ENCODE measurements around the gene NMBR.
"Not testable (repeated sequence)": the region's sequence is repeated elsewhere in the genome, so short reads cannot be mapped to it uniquely, and the experiment has no call there.

The NMBR gene

DNA sequence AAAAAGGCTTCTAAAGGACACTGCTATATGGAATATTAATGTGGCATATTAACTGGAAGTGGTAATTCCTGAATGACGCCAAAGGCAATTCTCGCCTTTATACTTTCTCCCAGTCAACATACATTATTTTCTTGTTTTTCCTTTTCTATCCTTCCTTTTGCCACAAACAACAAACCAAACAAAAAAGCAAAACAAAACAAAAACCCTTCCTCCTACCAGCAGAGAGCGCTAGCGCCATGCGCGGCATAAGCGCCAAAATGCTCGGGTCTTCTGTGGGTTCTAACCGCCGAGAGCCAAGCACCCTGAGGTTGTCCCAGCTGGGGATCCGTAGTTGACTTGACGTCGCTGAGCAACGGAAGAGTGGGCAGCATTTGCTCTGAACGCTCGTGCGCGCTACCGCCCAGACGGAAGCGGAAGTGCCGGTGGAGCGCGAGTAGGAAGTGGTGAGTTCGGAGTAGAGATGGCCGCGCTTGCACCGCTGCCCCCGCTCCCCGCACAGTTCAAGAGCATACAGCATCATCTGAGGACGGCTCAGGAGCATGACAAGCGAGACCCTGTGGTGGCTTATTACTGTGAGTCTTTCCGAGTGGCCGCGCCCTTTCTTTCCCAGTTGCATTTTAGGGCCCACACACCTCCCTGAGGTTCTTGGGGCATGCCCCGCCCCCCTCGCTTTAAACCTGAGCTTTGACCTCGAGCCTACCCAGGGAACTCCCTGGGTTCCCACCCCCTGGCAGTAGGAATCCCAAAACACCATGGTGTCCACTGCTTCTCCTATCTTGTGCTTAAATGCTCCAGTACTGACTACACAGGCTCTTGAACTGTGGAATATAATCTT is at the start of gene NMBR, which contains the start of gene VTA1:
Gene NMBR, minus strand, starts transcription at position 295 of the 835 bp plus-strand sequence. CDS start 58,464 bp downstream, outside the sequence.
Gene VTA1, plus strand, starts transcription at position 436 of the 835 bp plus-strand sequence. Its CDS starts 25 bp downstream, at position 461.
- peak; percentile 68 to 95 for DNase-seq

DNA sequence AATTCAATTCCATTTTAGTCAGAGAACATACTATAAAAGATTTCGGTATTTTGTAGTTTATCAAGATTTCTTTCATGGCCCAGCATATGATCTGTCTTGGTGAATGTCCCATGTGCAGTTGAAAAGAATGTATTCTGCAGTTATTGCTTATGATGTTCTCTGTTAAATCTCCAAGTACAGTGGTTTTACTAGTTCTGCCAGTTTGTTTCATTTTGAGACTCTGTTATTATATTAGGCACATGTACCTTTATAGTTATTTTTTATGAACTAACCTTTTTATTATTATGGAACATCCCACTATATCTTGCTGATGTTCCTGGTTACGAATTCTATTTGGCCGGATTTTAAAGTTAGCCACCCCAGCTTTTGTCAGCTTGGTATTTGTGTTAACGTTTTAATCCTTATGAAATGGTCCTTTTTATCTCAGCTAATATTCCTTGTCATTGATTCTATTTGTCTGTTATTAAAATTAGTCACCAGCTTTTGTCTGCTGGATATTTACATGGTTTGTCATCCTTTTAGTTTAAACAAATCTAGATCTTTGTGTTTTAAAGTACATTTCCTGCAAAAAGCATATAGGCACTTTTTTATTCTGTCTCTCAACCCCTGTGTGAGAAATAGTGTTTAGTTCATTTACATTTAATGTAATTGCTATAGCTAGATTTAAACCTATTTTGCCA is 49.1 kb upstream of the NMBR start:
- DNase-seq = no peak

DNA sequence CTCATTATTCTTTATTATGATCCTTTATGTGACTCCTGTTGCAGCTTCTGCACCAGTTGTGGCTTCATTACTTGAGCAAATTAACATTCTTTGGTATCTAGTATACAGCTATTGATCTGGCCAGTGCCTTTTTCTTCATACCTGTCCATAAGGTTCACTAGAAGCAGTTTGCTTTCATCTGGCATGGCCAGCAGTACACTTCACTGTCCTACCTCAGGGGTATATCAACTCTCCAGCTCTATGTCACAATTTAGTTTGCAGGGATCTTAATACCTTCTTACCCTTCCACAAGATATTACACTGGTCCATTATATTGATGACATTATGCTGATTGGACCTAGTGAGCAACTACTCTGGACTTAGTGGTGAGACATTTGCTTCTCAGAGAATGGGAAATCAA is 46.7 kb upstream of the NMBR start:
- DNase-seq = no peak

DNA sequence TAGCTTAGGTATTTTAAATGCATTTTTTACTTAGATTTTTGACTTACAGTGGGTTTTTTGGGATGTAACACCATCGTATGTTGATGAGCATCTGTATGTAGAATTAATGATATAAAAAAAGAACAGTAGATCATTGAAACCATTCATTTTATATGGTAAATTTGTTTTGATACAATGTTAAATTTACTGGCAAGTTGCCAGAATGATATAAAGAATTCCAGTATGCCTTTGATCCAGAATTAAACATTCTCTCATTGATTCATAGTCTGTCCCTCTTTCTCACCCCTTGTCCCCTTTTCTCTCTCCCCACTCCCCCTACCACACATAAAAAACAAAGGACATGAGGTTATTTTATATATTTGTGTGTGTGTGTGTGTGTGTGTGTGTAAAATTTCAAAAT is 45.4 kb upstream of the NMBR start:
- DNase-seq = no peak

DNA sequence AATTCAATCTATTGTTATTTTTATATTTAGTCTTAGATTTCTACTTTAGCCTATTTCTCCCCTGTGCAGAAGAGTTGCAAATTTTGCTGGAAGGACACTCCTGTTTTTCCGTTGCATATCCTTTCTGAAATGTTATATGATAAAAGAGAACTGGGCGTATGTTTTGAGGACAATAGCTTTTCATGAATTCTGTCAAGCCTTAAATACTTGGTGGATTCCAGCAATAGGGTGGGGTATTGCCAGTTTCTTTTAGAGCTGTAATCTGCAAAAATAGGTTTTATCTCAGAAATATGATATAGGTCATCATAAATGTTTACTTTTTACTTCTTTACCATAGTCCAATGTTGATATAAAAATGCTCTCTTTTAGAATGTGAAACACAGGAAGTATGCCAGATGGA is 42.1 kb upstream of the NMBR start:
- DNase-seq = no peak

DNA sequence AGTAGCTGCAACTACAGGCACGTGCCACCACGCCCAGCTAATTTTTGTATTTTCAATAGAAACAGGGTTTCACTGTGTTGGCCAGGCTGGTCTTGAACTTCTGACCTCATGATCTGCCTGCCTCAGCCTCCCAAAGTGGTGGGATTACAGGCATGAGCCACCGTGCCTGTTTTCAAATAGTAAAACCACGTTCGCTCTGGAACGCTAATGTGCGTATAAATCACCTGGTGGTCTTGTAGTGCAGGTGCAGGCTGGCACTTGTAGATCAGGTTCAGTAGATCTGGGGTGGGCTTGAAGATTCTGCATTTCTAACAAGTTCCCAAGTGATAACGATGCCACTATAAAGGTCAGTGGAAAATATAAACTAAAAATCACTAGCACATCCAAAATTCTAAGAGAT is 41.4 kb upstream of the NMBR start:
- not testable (repeated sequence) for DNase-seq

DNA sequence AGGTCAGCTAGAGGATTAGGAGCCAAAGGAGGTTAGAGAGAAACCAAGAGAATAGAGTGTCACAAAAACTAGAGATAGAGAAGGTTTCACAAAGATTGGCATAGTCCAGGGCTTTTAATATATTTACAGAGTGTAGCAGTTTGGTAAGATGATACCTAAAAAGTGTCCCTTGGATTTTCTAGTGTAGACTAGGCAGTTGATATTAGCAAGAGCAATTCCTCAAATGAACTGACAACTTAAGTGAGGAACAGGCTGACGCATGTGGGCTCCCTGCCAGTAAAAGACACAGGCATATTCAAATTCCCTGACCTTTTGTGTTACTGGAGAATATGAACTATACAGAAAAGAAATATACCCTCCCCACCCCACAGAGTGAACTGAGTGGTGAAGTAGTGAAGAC is 40.3 kb upstream of the NMBR start:
- DNase-seq = no peak

DNA sequence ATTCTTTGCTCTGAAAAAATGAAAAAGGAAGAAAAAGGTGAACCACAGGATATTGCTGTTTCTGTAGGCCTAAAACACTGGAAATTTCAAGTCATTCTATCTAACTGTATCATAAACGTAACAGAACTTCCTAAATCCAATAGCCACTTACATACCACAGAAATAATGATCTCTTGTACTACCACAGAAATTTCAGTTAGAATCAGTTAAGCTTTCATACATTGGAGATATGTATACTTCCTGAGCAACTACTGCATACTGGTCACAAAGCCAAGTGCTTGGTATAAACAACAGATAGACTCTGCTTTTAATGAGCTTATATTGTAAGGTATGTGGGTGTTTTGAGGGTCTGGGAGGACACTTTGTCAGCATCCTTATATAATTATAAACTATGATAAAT is 38.7 kb upstream of the NMBR start:
- DNase-seq = no peak

DNA sequence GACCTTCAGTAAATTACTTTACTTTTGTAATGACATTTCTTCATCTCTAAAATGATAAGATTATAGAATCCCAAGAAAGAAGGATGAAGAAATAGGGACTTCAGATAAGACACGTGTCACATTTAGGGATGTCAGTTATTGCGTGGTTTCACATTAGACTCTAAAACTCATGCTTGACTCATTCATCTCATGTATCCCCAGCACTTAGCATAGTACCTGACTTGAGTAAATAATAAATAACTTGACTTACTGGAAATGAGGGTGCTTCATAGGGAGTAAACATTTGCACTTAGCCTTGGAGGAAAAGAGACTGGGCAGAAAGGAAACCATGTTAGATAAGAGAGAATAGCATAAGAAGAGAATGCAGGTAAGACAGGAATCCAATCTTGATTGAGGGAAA is 37.4 kb upstream of the NMBR start:
- no peak for DNase-seq

DNA sequence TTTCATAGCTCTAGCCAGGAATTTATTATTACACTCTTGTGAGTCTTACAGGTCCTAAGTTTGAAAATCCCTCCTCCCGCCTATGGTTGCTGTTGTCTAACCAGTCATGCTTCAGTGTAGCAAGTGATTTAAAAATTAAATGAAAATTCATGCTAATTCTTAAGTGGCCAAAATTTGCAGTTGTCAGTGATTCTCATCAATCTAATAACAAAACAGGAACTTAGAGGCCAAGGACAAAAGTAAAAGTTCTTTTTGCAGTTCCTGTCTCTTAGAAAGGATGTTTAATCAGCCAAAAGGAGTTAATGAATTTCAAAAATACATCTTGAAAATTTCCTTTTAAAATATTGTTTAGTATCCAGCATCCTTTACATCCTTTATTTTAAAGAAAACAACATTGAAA is 36.4 kb upstream of the NMBR start:
- no peak for DNase-seq

DNA sequence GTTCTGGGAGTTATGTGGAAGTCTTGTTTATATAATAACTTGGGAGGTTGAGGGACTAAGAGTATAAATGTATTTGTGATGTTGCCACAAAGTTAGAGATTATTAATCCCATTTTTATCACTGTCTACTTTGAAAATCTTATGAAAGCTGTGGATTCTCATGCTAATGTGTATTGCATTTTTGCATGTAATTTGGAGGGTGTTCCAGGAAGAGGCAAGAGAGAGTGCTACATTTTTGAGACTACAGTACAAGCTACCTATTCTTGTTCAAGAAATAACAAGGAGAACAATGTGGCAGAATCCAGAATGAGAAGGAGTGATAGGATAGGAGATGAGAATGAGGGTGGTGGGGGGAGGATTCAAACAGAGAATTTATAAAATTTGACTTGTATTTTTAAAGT is 35.1 kb upstream of the NMBR start:
- no peak for DNase-seq

DNA sequence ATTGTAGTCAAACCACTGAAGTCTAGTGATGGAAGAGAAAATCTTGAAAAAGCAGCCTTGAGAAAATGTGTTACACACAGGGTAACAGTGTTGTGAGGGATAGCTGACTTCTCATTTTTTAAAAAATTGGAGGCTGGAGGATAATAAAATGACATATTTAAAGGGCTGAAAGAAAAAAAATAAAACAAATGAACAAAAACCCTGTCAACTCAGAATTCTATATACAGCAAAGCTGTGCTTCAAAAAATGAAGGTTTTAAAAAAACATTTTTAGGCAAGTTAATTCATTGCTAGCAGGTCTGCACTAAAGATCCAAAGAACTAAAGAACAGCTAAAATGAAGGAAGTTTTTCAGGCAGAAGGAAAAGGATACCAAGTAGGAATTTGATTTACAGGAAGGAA is 31.2 kb upstream of the NMBR start:
- no peak for DNase-seq

DNA sequence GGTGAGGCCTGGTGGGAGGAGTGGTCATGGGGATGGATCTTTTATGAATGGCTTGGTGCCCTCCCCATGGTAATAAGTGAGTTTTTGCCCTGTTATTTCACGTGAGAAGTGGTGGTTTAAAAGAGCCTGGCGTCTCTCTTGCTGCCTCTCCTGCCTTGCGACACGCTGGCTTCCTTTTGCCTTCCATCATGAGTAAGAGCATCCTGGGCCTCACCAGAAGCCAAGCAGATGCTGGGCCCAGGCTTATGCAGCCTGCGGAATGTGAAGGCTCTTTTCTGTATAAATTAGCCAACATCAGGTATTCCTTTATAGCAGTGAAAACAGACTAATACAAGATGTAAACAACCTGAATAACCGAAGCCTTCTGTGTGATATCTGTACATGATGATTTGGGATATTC is 27.8 kb upstream of the NMBR start:
- no peak for DNase-seq

DNA sequence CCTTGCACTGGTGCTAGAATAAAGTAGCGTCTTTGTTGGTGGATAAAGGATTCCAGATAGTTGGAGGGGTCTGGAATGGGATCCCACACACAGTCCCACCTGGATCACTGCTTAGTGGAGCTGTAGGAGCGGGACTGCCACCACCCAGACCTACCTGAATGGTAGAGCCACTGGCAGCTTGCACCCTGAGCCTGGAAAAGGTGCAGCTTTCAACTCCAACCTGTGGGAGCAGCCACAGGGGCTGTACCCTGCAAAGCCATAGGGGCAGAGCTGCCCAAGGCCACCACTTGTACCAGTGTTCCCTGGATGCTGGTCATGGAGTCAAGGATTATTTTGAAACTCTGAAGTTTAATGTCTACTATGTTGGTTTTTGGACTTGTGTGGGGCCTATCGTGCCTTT is 27.1 kb upstream of the NMBR start:
- no peak for DNase-seq

DNA sequence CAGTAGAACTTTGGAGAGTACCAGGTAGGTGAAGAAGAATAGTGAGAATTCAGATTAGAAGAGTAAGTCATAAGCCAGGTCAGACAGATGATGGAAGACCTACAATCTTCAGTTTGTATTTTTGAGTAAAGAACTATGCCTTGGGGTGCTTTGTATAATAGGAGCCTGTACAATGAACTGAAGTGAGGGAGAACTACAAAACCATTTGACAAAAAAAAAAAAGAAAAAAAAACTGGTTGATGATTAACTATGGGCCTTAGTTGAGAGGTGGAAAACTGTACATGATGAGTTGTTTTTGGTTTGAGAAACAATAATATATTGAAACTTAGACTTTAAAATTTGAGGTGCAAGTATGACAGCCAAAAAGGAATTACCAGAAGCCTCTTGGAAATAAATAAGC is 25.8 kb upstream of the NMBR start:
- no peak for DNase-seq

DNA sequence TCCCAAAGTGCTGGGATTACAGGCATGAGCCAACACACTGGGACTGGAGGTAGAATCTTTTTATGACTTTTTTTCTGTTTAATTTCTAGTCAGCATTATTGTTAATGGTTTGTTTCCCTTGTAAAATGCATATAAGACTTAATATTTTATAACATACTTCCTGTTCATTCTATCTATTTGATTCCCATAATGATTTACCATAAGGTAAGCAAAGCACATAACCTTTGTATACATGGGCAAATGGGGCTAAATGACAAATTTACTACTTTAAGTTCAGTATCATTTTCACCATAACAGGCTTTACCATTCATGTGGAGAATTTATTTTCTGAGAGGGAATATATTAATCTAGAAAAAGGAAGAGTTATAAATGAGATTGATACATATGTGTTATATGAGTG is 24.4 kb upstream of the NMBR start:
- no peak for DNase-seq

DNA sequence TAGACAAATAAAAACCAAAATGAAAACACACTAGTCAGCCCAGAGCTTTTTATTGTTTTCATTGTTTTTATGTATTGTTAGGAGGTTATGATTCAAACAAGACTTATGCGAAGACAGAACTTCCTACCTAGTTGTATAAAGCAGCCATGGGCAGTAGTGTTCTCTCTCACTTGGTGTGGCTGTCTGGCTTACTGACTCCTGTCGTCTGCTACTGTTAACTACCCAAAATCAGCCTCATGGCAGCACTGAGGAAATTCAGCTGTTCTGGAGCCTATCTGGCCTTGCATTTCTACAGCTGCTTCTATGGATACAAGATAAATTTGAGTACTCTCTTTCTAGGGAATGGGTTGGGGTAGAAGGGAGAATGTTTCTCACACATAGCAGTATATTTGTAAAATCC is 20.6 kb upstream of the NMBR start:
- DNase-seq = no peak

DNA sequence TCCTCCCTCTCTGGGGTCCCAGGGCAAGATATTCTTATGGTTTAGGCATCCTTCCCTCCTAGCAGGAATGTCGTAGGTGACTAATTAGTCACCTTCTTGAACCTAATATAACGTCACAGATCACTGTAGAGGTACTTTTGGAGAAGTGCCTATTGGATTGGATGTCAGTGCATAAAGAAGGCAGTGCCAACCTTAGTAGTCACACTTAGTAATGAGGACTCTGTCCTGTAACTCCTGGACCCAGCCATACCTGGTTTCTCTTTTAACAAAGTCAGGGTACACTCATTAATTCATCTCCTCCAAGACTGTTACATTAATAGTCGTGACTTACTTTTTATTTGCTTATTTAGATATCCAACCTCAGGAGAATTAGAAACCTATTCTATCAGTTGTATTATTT is 20.1 kb upstream of the NMBR start:
- no peak for DNase-seq

DNA sequence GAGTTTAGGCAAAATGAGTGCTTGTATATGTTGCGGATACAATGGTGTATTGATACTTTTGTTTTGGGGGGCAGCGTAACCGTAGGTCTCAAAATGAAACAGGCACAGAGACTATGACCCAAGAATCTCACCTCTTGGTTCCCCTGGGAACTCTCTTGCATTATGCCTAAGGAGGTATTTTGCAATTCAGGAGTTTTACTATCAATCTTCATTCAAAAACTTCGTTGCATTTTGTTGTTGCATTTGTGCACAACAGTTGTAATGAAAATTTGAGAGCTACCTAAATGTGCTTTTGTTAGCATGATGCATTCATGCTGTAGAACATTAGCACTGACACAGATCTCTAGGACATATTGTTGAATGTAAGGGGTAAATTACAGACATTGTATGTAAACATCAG is 18.3 kb upstream of the NMBR start:
- DNase-seq = no peak

DNA sequence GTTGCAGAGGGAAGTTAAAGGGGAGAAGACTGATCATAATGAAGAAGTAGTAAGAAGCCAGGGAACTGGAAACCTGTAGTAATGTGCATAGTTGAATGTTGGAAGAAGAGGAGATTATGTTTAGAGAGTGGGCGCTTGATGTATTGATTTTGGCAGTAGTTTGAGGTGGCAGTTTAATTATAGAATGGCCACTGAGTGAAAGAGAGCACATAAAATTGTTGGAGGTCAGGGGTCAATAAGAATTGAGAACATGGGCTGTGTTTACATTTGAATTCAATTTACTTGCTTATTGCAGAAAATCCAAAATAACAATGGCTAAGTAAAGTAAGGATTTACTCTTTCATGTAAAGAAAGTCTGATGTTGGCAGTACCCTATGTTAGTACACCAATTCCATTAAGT is 15.9 kb upstream of the NMBR start:
- no peak for DNase-seq

DNA sequence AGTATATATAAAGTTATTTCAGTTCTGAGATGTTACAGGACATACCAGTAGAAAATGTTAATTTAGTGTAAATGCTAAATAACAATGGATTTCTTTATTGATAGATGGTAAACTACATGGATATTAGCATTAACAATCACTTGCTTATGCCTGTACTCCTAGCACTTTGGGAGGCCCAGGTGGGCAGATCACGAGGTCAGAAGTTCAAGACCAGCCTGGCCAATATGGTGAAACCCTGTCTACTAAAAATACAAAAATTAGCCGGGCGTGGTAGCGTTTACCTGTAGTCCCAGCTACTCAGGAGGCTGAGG is 9.8 kb upstream of the NMBR start:
- not testable (repeated sequence) for DNase-seq

DNA sequence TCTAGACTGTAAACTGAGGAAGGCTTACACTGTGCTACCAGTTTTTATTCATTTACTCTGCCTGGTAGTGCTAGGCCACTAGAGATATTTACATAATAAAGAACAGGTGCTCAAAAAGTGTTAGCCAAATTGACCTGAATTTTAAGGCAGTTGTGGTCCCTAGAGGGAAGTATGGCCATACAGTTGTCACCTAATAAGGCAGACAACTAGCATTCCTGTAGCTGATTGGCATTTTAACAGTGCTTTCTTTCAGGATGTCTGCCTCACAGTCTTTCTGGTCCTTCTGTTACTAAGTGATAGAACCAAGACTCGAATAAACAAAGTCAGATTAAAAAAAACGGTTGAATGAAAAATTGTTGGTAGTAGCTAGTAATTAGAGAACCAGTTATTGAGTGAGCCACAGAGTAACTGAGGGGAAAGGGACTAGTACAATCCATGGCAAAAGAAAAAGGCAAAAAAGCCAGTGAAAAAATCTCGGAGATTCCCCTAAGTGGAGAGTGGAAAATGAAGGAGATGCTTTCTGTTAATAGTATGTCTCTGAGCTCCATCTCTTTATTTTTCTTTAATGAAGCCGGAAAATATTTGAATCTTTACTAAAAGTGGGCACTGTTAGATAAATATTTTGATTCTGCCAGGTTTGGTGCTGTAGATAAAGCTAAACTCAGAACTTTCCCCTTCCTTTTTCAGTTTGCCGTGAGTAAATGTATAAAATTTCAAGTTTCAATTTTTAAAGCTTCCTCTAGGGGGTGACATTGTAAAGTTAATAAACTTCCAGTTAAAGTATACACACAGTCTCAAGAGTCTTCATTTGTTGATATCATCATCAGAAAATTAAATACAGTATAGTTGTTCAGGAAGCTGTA is 9.2 kb upstream of the NMBR start:
- no peak for DNase-seq

DNA sequence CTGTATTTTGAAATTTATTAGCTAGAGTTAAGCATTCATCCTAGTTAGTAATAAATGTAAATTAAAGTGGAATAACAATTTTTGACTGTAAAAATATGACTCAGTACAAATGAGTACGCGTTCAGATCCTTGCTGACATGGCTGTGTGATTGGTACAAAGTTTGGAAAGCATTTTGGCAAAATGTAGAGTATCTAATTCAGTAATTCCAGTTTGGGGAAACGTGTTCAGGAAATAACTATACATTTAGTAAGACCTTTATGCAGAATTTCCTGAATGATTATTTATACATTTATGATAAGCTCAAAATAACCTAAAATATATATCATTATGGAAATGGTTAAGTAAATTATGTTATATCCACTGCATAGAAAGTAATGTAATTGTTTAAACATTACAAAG is 8.2 kb upstream of the NMBR start:
- no peak for DNase-seq

DNA sequence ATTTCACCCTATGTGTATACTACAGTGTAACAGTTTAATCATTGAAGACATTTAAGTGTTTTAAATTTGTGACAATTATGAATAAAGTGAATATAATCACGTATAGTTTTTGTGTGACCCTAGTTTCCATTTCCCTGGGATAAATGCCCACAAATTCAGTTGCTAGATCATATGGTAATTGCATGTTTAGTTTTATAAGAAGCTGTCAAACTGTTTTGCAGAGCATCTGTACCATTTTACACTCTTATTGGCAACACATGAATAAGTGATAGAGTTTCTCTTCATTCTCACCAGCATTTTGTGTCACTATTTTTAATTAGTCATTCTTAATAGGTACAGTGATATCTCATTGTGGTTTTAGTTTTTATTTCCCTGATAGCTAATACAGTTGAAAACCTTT is 7.4 kb upstream of the NMBR start:
- no peak for DNase-seq
